Measurements from ENCODE around the gene DNMT3B.

Gene DNMT3B

GRCh38 chr20:32841174-32841573, 79.0 kb downstream of the DNMT3B start:
- no peak overlapping the region for H3K9ac ChIP-seq (ENCODE audit: low read length)
- TF ChIP-seq, protein P1, sequence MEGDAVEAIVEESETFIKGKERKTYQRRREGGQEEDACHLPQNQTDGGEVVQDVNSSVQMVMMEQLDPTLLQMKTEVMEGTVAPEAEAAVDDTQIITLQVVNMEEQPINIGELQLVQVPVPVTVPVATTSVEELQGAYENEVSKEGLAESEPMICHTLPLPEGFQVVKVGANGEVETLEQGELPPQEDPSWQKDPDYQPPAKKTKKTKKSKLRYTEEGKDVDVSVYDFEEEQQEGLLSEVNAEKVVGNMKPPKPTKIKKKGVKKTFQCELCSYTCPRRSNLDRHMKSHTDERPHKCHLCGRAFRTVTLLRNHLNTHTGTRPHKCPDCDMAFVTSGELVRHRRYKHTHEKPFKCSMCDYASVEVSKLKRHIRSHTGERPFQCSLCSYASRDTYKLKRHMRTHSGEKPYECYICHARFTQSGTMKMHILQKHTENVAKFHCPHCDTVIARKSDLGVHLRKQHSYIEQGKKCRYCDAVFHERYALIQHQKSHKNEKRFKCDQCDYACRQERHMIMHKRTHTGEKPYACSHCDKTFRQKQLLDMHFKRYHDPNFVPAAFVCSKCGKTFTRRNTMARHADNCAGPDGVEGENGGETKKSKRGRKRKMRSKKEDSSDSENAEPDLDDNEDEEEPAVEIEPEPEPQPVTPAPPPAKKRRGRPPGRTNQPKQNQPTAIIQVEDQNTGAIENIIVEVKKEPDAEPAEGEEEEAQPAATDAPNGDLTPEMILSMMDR (IDR thresholded peaks at IDR 0.05; ENCODE audit: insufficient read depth, low read length, poor library complexity, severe bottlenecking), result no peak
- no peak for TF ChIP-seq EZH2phosphoT487 (conservative IDR thresholded peaks at IDR 0.05; ENCODE audit: low read length)
- no peaks in the 10 kb centered on the region for H3K9me3 ChIP-seq (ENCODE audit: insufficient read depth, low read length)
- no peak overlapping the region for H3K4me2 ChIP-seq (ENCODE audit: low read depth, low read length, poor library complexity, severe bottlenecking)
- H3F3A ChIP-seq (ENCODE audit: insufficient read depth), result no peaks in the 10 kb centered on the region
- peaks cover 46% of the 10 kb centered on the region for H3K36me3 ChIP-seq (ENCODE audit: low read length)
- H3K27ac ChIP-seq (ENCODE audit: low read depth, low read length), result no peak overlapping the region
- no peaks in the 10 kb centered on the region for H3K9me2 ChIP-seq (replicated peaks; ENCODE audit: insufficient read depth, low read length)
- no peak overlapping the region for H3K4me3 ChIP-seq (ENCODE audit: insufficient read depth, low read length, poor library complexity, severe bottlenecking)
- H3K27me3 ChIP-seq (ENCODE audit: low read length), result no peaks in the 10 kb centered on the region
- H2AFZ ChIP-seq (ENCODE audit: low read depth, low read length, severe bottlenecking), result no peak overlapping the region
- H4K20me1 ChIP-seq (ENCODE audit: low read depth, low read length), result peaks cover 3% of the 10 kb centered on the region; the same call in 1 of the 2 replicates
- peaks cover 66% of the 10 kb centered on the region for H3K79me2 ChIP-seq (ENCODE audit: insufficient read depth, low read length)

- TF ChIP-seq, protein P1 (IDR thresholded peaks at IDR 0.05; ENCODE audit: insufficient read depth, low read length, poor library complexity, severe bottlenecking), result no peak
- H3K27ac ChIP-seq (ENCODE audit: low read depth, low read length), result no peak overlapping the region
- no peak overlapping the region for H2AFZ ChIP-seq (ENCODE audit: low read depth, low read length, severe bottlenecking)
- H3K4me3 ChIP-seq (ENCODE audit: insufficient read depth, low read length, poor library complexity, severe bottlenecking), result no peak overlapping the region
- no peak overlapping the region for H3K4me2 ChIP-seq (ENCODE audit: low read depth, low read length, poor library complexity, severe bottlenecking)
- H3K36me3 ChIP-seq (ENCODE audit: low read length), result peaks cover 43% of the 10 kb centered on the region
- H3K9ac ChIP-seq (ENCODE audit: low read length), result no peak overlapping the region
- H3K79me2 ChIP-seq (ENCODE audit: insufficient read depth, low read length), result peaks cover 62% of the 10 kb centered on the region
- H3F3A ChIP-seq (ENCODE audit: insufficient read depth), result no peaks in the 10 kb centered on the region
- H4K20me1 ChIP-seq (ENCODE audit: low read depth, low read length), result 0 out of 2 replicates have a peak, but pooled peaks cover 6% of the 10 kb centered on the region
- no peaks in the 10 kb centered on the region for H3K9me3 ChIP-seq (ENCODE audit: insufficient read depth, low read length)
- no peaks in the 10 kb centered on the region for H3K9me2 ChIP-seq (replicated peaks; ENCODE audit: insufficient read depth, low read length)
- no peaks in the 10 kb centered on the region for H3K27me3 ChIP-seq (ENCODE audit: low read length)
These were observed 79.4 kb downstream of the DNMT3B start for GRCh38 chr20:32841632-32842031.

GRCh38 chr20:32842688-32843524, 80.7 kb downstream of the DNMT3B start:
- Histone ChIP-seq H3K27ac (ENCODE audit: low read depth, low read length) (no peak overlapping the region), H2AFZ (ENCODE audit: low read depth, low read length, severe bottlenecking) (no peak overlapping the region), H3K79me2 (ENCODE audit: insufficient read depth, low read length) (peaks cover 55% of the 10 kb centered on the region), H3K4me3 (ENCODE audit: insufficient read depth, low read length, poor library complexity, severe bottlenecking) (no peak overlapping the region), H3K9ac (ENCODE audit: low read length) (no peak overlapping the region), H3K27me3 (ENCODE audit: low read length) (no peaks in the 10 kb centered on the region), H3K9me3 (ENCODE audit: insufficient read depth, low read length) (no peaks in the 10 kb centered on the region), H3K36me3 (ENCODE audit: low read length) (peaks cover 45% of the 10 kb centered on the region), H4K20me1 (ENCODE audit: low read depth, low read length) (0 out of 2 replicates have a peak, but pooled peaks cover 6% of the 10 kb centered on the region), H3K9me2 (replicated peaks; ENCODE audit: insufficient read depth, low read length) (no peaks in the 10 kb centered on the region), H3F3A (ENCODE audit: insufficient read depth) (no peaks in the 10 kb centered on the region), H3K4me2 (ENCODE audit: low read depth, low read length, poor library complexity, severe bottlenecking) (no peak overlapping the region)
- TF ChIP-seq, protein P1 (IDR thresholded peaks at IDR 0.05; ENCODE audit: insufficient read depth, low read length, poor library complexity, severe bottlenecking), result no peak
- no peak for TF ChIP-seq EZH2phosphoT487 (conservative IDR thresholded peaks at IDR 0.05; ENCODE audit: low read length)
